ENCODE measurements around the gene LIPC.

Gene LIPC

DNA sequence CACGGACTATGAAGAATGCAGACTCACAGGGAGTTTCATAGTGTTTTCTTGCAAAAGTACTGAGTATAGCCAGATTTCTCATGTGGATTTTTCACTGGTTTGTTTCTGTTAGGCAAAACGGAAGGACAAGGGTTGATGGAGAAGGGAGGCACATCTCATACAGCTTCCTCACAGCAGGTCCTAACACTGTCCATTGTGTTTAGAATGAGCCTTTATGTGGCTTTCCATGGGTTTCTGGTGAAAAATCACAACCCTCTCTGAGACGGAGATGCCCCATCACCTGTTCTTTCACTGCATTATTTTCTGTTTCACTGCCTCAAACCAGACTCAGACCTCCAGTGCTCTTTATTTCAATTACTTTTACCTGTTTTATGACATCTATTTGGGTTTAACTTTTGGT, 25.0 kb upstream of the LIPC start:
- DNase-seq (ENCODE audit: low spot score), result no peak

DNA sequence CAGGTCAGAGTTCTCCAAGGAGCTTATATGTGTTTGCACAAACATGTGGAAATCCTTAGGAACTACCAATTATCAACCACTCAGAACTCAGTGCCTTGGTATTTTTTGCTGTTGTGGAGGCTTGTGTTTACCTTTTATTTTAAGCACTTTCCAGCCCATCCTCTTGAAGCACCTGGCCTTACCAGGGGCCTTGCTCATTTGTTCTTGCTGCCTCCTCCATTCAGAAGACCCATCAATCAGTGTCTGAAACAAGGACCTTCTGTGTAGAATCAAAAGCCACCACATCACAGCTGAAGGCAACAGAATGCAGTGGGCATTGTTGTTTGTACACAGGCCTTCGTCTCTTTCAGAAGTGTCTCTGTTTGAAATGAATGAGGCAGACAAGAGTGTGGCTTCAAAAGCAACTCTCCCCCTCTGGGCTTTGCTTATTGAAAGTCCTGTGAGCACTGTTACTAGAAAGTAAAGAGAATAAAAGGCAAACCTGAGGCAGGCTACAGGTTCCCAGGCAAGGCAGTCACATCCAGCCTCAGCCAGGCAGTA, 24.5 kb upstream of the LIPC start:
- no peak for DNase-seq (ENCODE audit: low spot score)

DNA sequence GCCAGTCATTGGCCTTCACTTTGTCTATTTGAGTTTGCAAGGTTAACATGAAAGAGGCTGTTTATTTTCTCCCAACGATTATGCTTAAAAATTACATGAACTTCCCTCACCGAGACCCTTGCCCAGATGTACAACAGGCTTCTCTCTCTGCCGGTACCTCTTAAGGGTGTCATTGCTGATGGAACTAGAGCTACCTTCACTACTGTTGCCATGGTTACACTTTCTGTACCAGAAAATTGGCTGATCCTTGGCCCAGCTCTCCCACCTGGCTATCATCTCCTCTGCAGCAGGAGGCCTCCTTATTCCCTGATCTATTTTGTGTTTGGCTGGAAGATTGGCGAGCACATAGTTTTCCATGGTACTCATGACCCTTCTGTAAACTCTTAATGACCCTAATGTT, 24.0 kb upstream of the LIPC start:
- DNase-seq (ENCODE audit: low spot score), result no peak

DNA sequence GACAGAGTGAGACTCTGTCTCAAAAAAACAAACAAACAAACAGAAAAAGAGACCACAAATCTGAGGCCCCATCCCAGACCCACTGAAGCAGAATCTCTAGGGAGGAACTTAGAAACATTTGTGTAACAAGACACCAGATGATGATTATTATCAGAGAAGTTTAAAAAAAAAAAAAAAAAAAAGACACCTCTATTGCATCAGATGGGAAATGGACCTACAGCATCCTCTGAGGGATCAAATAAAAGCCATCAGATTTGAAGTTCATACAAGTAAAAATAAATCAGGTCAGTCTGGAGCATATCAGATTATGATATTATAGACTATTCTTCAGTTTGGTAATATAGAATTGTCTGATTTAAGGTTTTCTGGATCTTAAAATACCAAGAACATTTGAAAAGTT, 21.9 kb upstream of the LIPC start:
- DNase-seq (ENCODE audit: low spot score), result no peak

DNA sequence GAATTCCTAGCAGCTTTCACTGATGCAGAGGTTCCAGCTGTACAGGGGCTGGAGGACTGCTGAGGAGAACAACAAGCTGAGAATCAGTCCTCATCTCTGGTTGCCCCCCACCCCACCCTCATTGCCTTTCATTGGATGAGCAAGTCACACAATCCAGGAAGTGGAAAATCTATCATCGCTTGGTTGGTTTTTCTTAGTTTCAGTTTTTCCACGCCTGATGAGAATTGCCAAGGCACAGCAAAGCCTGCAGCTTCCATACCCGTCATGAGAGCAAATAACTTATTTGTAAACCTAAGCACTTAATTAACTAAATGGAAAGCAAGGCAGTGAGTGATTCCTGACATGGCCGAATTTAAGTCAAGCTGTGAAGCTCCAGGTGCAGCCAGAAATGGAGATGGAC, 21.4 kb upstream of the LIPC start:
- no peak for DNase-seq (ENCODE audit: low spot score)

DNA sequence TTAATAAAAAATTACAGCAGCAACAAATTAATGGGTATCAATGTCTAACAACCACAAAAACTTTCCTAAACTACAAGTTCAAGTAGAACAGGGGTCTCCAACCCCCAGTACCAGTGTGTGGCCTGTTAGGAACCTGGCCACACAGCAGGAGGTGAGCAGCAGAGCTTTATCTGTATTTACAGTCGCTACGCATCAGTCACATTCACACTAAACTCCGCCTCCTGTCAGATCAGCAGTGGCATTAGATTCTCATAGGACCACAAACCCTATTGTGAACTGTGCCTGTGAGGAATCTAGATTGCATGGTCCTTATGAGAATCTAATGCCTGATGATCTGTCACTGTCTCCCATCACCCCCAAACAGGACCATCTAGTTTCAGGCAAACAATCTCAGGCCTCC, 18.5 kb upstream of the LIPC start:
- DNase-seq (ENCODE audit: low spot score), result no peak

DNA sequence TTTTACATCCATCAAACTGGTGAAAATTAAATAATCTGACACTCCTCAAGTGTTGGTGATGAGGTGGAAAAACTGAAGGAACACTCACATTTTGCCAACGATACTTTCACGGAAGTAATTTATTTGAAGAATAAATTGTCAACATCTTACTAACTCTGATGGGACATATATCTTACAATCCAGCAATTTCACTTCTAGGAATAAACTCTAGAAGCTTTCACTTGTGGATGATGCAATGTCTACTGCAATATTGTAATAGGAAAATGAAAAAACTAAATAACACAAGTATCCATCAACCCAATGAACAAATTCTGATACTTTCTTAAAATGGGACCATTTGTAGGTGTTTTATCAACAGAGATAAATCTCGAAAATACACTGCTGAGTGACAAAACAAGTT, 16.2 kb upstream of the LIPC start:
- no peak for DNase-seq (ENCODE audit: low spot score)

DNA sequence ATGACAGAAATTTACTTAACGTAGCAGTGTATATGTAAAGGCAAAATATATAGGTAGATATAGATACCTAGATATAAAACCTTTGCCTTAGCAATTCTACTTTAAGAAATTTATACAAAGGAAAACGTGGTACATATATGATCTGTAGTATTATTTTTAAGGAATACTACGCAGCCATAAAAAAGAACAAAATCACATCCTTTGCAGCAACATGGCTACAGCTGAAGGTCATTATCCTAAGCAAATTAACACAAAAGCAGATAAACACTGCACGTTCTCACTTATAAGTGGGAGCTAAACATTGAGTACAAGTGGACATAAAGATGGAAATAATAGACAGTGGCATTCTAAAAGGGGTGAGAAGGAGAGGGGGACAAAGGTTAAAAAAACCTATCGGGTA, 14.8 kb upstream of the LIPC start:
- no peak for DNase-seq (ENCODE audit: low spot score)

DNA sequence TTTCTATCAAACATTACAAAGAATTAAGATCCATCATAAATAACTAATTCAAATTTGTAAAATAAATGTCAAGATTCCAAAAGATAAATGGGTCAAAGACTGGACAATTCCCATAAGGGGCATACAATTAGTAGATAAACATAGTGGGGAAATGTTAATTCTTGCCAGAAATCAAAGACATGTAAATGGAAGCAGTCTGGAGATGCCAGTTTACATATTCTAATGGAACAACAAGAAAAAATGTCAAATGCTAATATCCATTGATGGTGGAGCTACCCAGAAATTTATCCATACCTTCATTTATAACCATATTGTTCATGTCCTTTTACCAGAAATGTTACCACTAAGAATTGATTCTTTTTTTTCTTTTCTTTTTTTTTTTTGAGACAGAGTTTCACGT, 13.7 kb upstream of the LIPC start:
- no peak for DNase-seq (ENCODE audit: low spot score)

DNA sequence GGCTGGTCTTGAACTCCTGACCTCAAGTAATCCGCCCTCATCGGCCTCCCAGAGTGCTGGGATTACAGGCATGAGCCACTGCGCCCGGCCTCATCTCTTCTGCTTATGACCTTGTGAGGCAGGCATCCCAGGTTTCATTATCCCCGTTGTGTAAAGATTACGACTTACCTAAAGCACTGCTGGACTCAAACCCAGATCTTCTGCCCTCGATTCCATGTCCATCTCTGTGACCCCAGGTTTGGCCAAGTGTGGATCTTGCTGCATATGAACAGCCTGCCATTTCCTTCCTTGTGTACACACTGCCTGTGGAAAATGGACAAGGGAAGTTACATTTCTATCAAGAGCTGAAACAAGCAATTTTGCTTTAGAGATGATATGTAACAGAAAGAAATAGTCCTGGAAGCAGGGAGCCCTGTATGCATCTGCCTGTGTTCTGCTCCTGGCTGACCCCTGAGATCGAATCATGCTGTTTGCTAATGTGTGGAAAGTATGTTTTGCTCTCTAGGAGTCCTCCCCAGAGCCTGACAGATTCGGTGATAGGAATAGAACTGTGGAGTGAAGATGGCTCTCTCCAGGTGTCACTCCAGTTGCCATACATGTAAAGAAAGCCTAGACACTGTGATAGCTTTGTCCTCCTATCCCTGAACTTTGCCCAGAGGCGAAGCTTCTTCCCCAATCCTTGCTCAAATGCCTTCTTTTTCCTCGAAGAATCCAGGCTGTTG, 11.8 kb upstream of the LIPC start:
- DNase-seq (ENCODE audit: low spot score), result no peak

DNA sequence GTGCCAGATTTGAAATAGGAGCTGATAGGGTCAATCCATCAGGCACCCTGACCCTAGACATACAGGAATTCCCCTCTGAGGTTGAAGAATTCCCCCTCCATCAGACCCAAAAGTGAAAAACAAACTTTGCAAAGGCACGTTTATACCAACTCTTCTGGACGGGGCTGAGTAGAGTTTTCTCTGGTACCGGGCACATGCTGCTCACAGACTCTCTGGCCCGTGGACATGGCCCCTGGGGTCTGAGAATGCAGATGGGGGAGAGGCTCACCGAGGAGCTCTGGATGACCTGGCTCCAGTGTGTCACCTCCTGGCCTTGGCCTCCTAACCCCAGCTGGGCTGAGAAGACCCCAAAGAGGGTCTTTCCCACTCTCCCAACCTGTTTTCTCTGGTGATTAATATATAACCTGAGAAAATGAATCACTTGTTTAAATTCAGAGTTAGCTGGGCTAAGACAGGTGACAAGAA, 11.2 kb upstream of the LIPC start:
- DNase-seq (ENCODE audit: low spot score), result no peak

DNA sequence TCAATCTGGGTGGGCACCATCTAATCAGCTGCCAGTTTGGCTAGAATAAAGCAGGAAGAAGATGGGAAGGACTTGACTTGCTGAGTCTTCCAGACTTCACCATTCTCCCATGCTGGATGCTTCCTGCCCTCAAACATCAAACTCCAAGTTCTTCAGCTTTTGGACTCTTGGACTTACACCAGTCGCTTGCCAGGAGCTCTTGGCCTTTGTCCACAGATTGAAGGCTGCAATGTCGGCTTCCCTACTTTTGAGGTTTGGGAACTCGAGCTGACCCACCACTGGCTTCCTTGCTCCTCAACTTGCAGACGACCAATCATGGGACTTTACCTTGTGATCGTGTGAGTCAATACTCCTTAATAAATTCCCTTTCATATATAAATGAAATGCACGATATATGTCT, 8.6 kb upstream of the LIPC start:
- no peak for DNase-seq (ENCODE audit: low spot score)

DNA sequence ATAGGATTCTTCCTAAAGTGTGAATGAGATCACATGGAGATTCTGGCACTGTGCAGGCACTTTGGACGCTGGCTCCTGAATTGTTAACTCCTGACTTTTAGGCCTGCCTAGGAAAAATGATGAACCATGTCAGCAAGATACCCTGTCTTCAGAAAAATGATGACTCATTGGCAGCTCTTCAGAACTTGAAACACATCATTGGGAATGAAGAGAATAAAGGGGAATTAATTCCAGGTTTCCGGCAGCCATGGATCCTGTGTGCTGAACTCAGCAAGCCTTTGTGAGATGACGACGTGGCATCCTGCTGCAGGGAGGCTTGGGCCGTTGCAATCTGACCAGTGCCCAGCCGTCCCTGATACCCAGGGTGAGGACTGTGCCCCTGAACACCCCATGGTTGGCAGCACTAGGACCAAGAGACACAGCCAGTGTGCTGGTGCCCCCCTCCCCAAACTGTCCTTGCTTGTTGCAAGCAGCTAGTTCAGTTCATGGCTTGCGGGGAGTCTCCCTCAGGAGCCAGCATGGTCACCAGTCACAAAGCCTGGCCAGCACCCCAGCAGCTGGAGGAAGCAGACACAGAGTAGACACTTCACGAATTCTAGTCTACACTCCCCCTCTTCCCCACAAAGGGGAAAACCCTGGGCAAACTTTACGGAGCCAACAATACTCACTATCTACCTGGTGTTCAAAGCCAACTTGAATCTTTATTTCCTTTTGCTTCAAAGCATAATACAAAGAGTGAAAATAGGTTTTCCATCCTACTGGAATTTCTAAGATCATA, 7.8 kb upstream of the LIPC start:
- DNase-seq (ENCODE audit: low spot score), result no peak

DNA sequence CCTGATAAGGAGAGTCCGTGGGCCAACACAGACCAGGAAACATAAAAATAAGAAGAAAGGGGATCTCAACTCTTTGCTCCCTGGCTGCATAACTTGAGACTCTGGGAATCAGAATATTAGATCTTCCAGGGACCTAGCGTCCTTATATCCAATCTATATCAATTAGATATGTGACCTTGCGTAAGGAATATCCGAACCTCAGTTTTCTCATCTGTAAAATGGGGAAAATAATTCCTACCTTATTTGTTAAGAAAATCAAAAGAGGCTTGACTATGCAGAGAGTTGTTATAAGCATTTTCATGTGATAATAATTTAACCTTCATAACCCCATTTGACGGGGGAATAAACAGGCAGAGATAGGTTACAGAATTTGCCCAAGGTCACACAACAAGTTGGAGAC, 7.1 kb upstream of the LIPC start:
- DNase-seq (ENCODE audit: low spot score), result no peak

DNA sequence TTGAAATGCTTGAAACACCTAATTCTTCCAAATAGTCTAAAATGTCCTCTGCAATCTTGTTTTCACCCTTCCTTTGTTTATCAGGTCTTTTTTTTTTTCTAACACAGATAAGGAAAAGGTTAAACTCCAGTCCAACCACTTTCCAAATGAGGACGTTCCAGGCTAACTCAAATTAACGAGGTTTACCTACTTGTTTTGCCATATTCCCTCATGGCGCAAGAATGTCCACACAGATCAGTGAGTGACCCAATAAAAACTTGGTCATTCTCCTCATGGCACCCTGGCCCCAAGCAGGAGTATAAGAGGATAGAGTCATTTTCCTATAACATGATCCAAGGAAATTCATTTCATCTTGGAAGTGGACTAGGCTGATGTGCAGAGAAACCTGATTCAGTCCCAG, 6.6 kb upstream of the LIPC start:
- DNase-seq (ENCODE audit: low spot score), result no peak

DNA sequence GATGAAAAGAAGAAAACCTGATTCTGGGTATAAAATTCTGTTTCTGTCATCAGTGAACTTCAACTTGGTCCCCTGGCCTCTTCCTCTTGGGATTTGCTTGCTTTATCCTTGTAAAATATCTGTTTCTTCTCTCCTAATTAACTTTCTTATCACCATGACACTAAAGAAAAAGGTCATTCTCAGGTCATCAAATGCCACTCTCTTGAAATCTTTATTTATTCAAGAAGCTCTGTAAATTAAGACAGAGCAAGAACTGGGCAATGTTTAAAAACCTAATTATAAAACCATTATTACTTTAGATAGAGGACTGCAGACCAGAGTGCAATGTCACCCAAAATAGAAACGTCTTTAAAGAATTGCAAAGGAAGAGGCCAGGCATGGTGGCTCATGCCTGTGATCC, 6.0 kb upstream of the LIPC start:
- no peak for DNase-seq (ENCODE audit: low spot score)

DNA sequence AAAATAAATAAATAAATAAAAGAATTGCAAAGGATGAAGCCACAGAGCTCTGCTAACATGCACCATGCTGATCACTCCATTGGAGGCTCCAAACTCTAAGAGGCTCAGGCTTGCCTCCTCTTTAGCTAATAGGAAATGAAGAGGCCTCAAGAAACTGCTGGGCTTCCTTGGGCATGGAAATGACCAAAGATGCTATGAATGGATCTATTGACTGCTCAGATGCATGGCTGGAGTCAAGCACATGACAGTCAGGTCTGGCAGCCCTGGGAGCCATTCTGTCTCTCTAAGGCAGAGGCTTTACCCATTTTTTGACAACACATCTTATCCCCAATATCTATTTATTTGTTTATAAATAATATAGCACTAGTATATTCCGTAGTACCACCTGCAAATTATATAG, 5.3 kb upstream of the LIPC start:
- DNase-seq (ENCODE audit: low spot score), result no peak

DNA sequence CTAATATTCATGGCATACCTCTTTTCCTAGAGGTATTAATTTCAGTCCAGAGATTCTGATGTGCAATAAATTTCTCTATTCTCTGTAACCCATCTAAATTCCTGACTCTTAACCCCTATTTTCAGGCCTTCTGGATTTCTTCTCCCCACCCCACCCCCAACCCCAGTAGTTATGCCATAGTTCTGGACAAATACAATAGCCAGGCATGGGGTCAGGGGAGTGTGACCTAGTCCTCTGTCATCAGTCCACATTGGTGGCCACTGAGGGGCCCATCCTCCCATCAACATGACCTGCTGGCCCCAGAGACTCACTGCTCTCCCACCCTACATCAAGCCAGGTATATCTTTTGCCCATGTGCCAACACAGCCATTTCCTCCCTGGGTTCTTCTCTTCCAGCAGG, 3.8 kb upstream of the LIPC start:
- no peak for DNase-seq (ENCODE audit: low spot score)

DNA sequence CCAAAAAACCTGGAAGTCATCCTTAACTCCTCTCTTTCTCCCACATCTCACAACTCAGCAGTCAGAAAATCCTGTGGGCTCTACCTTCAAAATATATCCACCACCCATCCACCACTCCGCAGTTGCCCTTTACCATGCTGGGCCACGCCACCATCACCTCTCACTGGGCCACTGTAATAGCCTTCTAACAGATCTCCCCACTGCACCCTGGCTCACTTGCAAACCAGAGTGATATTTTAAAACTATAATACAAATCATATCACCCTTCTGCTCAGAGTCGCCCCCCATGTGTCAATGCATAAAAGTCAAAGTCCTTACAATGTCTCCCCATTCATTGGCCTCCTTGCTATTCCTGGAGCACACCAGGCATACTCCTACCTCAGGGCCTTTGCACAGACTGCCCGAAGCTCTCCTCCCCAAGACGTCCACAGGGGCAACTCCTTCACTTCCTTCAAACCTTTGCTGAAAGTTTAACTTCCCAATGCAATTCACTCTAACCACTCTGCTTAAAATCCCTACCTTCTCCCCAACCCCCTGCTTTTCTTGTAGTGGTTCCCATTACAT, 1.5 kb upstream of the LIPC start:
- no peak for DNase-seq (ENCODE audit: low spot score)

DNA sequence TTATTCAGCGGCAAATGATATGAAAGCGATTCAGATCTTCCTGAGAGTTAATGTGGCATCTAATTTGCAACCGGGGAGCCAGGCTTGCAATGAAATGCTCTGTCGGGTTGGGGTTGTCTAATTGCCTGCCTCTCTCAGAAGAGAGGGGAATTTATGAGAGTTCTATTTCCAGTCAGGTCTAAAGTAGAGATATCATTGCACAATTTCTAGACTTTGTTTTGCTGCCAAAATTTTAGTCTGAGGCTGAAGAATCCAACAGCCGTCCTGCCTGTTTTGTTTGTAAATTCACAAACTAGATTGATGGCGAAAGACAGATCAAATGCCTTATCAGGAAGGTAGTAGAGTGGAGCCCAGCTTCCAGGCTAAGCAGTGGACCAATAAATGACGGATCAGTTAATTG, 610 bp downstream of the LIPC start:
- no peak for DNase-seq (ENCODE audit: low spot score)

DNA sequence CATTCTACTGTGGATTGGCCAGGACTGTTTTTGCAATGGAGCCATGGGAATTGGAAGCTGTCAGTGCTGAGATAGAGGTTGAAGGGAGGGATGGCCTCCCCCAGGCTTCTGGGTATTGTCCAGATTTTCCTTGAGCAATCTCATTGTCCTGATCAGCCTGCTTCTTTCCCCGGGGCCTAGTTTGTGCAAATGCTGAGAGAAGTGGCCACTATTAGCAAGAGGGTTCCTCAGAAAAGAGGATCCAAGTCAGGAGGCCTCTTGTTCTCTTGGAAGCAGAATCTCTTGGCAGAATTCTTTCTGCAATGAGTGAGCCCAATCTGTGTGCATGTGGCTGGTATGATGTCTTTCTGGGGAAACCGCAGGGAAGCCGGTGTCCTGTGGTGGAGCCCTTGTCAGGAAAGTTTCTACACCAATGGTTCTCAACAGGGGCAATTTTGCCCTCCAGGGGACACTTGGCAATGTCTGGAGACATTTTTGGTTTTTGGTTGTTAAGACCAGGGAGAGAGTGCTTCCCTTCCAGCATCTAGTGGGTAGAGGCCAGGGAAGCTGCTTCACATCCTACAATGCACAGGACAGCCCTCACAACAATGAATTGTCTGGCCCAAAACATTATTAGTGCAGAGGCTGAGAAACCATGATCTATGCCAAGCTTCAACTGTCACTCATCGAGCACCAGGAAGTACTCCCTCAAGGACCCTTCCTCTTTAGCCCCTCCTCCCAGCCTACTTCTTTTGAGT, 2.0 kb downstream of the LIPC start:
- no peak for DNase-seq (ENCODE audit: low spot score)

DNA sequence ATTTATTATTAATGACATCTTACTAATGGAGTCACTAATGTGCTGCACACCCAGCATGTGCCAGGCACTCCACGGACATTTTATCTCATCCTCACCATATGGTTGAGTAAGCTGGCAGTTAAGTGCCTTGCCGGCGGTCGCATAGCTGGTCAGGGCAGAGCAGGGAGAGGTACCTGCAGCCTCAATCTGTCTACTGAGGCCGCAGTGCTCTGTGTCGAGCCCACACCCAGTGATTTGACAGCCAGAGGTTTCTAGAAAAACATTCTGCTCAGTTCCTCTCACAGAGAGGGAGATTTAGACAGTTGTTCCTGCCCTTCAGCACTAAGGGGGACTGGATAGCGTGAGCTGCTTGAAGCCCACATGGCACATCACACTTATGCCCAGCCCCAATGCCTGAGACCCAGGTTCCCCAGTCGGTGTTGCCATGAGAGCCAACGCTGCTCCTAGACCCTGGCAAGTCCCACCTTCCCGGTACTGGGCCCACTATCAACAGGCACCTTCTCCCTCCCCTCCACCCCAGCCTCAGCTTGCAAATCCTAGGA, 2.6 kb downstream of the LIPC start:
- no peak for DNase-seq (ENCODE audit: low spot score)

Data from left forelimb (tissue), 1 donor.